Mucosa of gallbladder (tissue), 1 donor: ENCODE results near the gene ETNK1. TPM values are rescaled to one million over a fixed set of nuclear protein-coding genes. Genes with fewer than 3 reads are reported as not detected.
"Not testable (repeated sequence)": the region's sequence is repeated elsewhere in the genome, so short reads cannot be mapped to it uniquely, and the experiment has no call there.

Experiments
- DNase-seq: peaks from one replicate; pipeline ENCODE4 v3.0.0-alpha.2; 2020; ENCODE audit warnings: low spot score
- total RNA-seq: library from RNA; stranded (reverse); gene quantifications from one replicate; pipeline ENCODE4 v1.2.1, GENCODE V29; 2021
- donor health status: DM: no; HTN: no; CAD: no.

The ETNK1 gene
- total RNA-seq, 1 donor from 2014 or later: 116 TPM

DNA sequence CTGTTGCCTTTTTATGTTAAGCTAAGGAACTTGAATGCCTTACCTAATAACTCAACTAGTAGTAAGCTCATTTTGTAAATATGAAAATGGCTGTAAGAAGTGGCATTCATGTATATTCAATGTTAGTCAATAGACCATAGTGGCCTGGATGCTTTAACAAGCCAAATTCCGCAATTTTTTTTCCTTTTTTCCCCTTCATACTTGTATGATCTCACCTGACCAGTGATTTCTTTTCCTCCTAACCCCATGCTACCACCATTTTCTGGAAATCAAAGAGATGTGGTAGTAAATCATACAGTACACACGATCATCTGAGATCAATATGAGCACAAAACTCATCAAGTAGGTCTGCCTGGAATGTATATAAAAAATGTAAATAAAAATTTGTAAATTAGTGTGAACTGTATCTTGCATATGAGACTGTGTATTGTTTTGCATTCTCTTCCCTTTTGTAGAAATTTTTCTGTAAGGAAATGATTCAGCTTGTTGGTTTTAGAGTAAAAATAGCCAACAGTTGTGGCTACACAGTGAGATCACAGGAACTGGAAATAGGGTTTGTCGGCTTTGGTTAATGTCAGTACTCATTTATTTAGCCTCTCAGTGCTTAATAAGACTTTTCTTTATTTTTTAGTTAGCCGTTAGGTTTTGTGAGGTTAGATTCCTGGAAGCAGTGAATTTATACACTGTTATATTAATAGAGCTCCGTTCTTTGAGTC, 62.5 kb downstream of the ETNK1 start:
- DNase-seq: no peak

DNA sequence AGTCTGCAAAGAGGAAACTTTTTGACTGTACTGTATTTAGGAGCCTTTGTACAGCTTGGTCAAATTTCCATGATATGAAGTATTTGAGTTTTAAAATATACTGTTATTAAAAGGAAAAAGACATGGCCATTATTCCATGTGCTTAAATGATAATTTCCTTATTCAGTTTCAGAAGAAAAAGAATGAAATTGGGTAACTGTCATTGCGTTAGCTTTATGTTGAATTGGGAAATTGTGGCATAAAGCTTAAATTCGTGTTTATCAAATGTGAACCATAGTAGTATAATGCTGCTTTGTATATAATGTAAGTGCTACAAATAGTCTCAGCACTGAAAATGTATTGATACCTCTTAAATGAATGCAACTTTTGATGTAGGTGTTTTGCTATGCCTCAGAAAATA, 64.9 kb downstream of the ETNK1 start:
- DNase-seq: no peak

DNA sequence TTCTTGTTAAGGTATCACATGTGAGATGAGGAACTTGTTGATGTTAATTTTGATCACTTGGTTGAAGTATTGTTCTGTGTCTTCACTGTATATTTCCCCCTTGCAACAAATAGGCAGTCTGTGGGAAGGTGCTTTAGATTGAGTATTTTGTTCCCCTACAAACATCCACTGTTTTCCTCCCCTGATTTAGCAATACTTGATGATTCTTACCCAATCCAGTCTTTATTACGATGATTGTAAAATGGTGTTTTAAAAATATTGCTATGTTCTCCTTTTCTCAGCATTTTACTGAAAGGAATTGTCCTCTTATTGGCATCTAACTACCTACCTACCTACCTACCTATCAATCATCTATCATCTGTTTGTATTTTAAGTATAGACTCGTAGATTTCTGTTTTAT, 66.3 kb downstream of the ETNK1 start:
- DNase-seq: no peak

DNA sequence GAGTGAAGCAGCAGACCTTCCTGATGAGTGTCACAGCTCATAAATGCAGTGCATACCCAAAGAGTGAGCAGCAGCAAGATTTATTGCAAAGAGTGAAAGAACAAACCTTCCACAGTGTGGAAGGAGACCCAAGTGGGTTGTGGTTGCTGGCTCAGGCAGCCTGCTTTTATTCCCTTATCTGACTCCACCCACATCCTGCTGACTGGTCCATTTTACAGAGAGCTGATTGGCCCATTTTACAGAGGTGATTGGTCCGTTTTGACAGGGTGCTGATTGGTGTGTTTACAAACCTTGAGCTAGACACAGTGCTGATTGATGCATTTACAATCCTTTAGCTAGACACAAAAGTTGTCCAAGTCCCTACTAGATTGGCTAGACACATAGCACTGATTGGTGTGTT, 67.5 kb downstream of the ETNK1 start:
- not testable (repeated sequence) for DNase-seq

DNA sequence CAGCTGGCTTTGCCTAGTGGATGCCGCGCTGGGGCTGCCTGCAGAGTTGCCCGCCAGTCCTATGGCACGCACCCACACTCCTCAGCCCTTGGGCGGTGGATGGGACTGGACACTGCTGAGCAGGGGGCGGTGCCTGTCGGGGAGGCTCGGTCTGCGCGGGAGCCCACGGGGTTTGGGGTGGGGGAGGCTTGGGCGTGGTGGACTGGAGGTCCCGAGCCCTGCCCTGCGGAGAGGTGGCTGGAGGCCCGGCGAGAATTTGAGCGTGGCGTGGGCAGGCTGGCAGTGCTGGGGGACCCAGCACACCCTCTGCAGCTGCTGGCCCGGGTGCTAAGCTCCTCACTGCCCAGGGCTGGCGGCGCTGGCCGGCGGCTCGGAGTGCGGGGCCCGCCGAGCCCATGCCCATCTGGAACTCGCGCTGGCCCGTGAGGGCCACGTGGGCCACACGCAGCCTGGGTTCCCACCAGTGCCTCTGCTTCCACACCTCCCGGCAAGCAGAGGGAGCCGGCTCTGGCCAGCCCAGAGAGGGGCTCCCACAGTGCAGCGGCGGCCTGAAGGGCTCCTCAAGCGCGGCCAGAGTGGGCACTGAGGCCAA, 68.1 kb downstream of the ETNK1 start:
- no peak for DNase-seq

- no peak for DNase-seq
Observed at GRCh38 chr12:22698576-22698975, 73.6 kb downstream of the ETNK1 start.

DNA sequence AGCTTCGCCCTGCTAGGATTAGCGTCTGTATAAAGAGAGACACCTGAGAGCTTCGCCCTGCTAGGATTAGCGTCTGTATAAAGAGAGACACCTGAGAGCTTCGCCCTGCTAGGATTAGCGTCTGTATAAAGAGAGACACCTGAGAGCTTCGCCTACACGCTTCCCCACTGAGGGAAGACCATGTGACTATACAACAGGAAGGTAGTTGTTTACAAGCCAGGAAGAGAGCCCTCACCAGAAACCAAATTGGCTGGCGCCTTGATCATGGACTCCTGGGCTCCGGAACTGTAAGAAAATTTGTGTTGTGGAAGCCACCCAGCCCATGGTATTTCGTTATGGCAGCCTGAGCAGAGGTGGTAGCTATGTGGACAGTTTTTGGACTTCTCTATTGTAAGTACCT, 74.7 kb downstream of the ETNK1 start:
- not testable (repeated sequence) for DNase-seq

DNA sequence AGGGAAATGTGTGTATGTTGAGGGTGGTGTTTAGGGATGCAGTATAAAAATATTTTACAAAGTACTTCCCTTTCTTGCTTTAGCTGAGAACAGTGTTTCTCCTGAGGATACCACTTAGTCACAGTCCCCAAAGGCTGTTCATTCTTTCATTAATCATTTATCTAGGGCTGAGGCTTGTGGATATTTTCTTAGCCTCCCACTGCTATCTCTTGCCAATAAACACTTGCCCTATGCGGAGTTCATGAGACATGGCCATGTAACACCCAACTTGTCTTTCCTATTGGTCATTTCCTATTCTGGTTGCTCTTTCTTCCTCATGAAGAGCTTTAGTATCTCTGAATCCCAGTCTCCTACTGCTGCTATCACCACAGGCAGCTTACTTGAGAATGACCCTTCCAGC, 75.1 kb downstream of the ETNK1 start:
- DNase-seq: no peak

- DNase-seq: not testable (repeated sequence)
Observed at GRCh38 chr12:22701216-22701809, 76.3 kb downstream of the ETNK1 start.

- DNase-seq: no peak
Observed at GRCh38 chr12:22702690-22703089, 77.7 kb downstream of the ETNK1 start.

- DNase-seq: no peak
Observed at GRCh38 chr12:22709292-22709691, 84.3 kb downstream of the ETNK1 start.

GRCh38 chr12:22712083-22712482, 87.1 kb downstream of the ETNK1 start:
- DNase-seq: no peak

GRCh38 chr12:22715254-22715653, 90.3 kb downstream of the ETNK1 start:
- no peak for DNase-seq

DNA sequence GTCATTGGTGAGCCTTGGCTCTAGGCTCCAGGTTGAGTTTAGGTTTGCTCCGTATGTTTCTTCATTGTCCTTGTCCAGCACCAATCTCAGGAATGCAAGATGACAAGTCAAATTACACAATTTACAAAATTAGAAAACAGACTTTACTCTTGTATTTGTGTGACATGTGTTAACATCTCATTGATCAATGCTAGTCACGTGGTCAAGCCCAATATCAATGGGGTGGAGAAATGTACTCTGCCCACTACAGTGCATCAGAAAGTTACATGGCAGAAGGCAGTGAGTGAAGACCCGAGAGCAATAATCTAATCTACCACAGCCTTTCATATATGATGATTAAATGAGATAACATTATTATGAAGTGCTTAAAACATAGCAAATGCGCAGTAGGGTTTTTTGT, 94.8 kb downstream of the ETNK1 start:
- DNase-seq: no peak

DNA sequence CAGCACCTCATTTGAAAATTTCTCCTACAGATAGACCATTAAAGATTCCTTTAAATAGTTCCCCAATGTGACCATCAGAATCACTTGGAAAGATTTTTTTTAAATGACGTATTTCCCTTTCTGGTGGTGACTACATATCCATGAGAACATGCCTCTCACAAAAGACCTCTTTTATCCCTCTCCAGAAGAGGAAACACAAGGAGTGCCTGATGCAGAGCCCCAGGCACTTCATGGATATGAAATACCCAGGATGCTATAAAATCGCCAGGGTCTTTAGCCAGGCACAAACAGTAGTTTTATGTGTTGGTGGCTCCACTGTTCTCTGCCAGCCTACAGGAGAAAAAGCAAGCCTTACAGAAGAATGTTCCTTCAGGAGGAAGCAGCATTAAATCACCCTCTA, 97.1 kb downstream of the ETNK1 start:
- DNase-seq: no peak

DNA sequence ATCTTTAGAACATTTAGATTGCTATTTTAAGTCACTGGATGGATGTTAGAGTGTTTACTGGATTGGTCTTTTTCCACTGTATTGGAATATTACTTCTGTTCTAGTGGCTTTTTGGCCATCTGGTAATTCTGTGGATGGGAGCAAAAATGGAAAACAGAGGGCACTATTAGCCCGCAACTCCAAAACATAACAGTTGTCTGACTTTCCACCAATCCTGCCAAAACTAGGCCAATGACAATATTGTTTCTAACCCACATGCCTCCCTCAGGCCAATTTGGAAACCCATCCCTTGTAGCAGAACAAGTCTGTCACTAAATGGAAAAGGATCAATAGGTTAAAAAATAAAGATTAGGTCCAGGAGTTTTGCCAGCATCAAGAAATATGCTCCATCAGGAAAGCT, 97.8 kb downstream of the ETNK1 start:
- DNase-seq: no peak

GRCh38 chr12:22728987-22729386, 104.0 kb downstream of the ETNK1 start:
- DNase-seq: no peak

GRCh38 chr12:22729431-22729956, 104.5 kb downstream of the ETNK1 start:
- no peak for DNase-seq

GRCh38 chr12:22729957-22730443, 105.0 kb downstream of the ETNK1 start:
- no peak for DNase-seq

DNA sequence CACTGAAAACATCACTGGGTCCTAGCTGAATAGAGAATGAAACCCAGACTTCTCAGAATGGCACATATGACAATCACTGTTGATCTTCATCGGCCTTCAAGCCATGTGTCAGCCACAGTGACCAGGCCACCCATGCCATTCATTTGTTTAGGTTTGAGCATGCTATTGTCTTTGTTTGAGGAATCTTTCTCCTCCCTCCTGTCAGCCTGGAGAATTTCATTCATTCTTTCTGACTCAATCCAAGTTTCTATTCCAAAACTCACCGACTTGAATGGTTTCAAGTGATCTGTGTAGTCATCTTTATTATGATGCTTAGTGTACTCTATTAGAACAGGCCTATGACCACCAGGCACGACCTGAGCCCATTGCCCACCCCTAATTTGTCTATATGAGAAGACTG, 106.3 kb downstream of the ETNK1 start:
- no peak for DNase-seq

DNA sequence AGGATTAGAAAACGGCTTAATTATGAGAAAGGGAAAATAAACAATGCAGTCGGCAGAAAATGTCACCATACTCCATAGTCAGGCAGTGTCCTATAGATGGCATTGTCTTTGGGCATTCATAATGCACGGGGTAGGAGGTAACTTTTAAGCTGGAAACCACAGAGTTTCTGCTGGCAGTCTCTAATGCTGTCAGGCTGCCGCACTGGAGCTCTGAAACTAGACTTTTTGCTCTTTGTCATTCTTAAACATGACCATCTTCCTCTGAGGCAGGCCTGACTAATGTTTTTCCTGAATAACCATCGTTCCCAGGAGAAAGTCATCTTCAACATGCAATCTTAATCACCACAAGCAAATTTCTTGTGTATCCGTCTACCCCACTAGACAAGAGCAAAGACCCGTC, 108.8 kb downstream of the ETNK1 start:
- DNase-seq: no peak

DNA sequence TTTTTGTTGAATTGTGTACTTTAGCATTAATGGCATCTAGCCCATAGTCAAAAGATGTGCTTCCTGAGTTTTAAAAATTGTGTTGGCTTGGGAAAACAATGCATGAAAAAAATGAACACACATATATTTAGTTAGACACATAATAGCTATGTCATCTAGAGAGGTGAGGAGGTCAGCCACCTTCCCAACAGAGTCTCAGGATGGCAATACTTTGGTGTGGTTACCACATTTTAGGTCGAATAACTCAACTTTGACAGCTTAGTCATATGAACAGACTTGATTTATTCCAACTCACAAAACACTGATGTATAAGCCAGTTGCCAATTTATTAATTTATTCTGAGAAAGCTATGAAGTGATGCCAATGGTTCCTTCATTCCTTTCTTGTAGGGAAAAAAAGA, 114.0 kb downstream of the ETNK1 start:
- DNase-seq: no peak
